GM18520 (cell line): ENCODE data around the gene CDC14B.
"Not testable (repeated sequence)": the region's sequence is repeated elsewhere in the genome, so short reads cannot be mapped to it uniquely, and the experiment has no call there.

Experiments
- ATAC-seq: cut with Tn5 transposase; IDR thresholded peaks from one replicate; pipeline ENCODE4 v1.9.1; 2021; ENCODE audit not compliant: unreplicated experiment

The CDC14B gene

GRCh38 chr9:96626912-96627311 is 7.3 kb upstream of the CDC14B start:
- ATAC-seq, result no peak

GRCh38 chr9:96621618-96622017 is 2.0 kb upstream of the CDC14B start:
- no peak for ATAC-seq

GRCh38 chr9:96620832-96621269 is 1.2 kb upstream of the CDC14B start:
- ATAC-seq, result no peak

- ATAC-seq, result no peak
Measured at GRCh38 chr9:96620181-96620514, 505 bp upstream of the CDC14B start.

- no peak for ATAC-seq
Measured at GRCh38 chr9:96619124-96619465, 548 bp downstream of the CDC14B start.

- no peak for ATAC-seq
Measured at GRCh38 chr9:96618209-96619123, 1.2 kb downstream of the CDC14B start.

GRCh38 chr9:96617439-96618185 is 2.0 kb downstream of the CDC14B start:
- ATAC-seq, result no peak

- ATAC-seq, result no peak
Measured at GRCh38 chr9:96616817-96617438, 2.7 kb downstream of the CDC14B start.

GRCh38 chr9:96615411-96615810 is 4.2 kb downstream of the CDC14B start:
- no peak for ATAC-seq

- not testable (repeated sequence) for ATAC-seq
Measured at GRCh38 chr9:96614664-96615063, 5.0 kb downstream of the CDC14B start.

- ATAC-seq, result no peak
Measured at GRCh38 chr9:96612966-96613589, 6.6 kb downstream of the CDC14B start.

GRCh38 chr9:96612105-96612965 is 7.3 kb downstream of the CDC14B start:
- ATAC-seq, result no peak

- no peak for ATAC-seq
Measured at GRCh38 chr9:96611302-96611701, 8.3 kb downstream of the CDC14B start.

- no peak for ATAC-seq
Measured at GRCh38 chr9:96609732-96610131, 9.9 kb downstream of the CDC14B start.

- ATAC-seq, result no peak
Measured at GRCh38 chr9:96607971-96608370, 11.7 kb downstream of the CDC14B start.

- ATAC-seq, result no peak
Measured at GRCh38 chr9:96605328-96605727, 14.3 kb downstream of the CDC14B start.

GRCh38 chr9:96604004-96604319 is 15.7 kb downstream of the CDC14B start:
- ATAC-seq, result no peak

- no peak for ATAC-seq
Measured at GRCh38 chr9:96603305-96604003, 16.2 kb downstream of the CDC14B start.

GRCh38 chr9:96599298-96599697 is 20.3 kb downstream of the CDC14B start:
- ATAC-seq, result no peak

GRCh38 chr9:96596601-96597111 is 23.0 kb downstream of the CDC14B start:
- ATAC-seq, result no peak
